Ishikawa (cell line): ENCODE results near the gene TAF6L.

Experiments
- CEBPB ChIP-seq: IDR thresholded peaks from 2 replicates; pipeline ENCODE4 v1.6.1; 2012
- CREB1 ChIP-seq: IDR thresholded peaks from 2 replicates; pipeline ENCODE4 v1.6.1; 2012; ENCODE audit warnings: low read depth
- EGR1 ChIP-seq: IDR thresholded peaks from 2 replicates; pipeline ENCODE4 v1.6.1; 2012
- EP300 ChIP-seq: IDR thresholded peaks from 2 replicates; pipeline ENCODE4 v1.6.1; 2012; ENCODE audit warnings: borderline replicate concordance
- FOXM1 ChIP-seq: IDR thresholded peaks from 2 replicates; pipeline ENCODE4 v1.6.1; 2012; ENCODE audit warnings: low read depth, borderline replicate concordance
- NFIC ChIP-seq: IDR thresholded peaks from 2 replicates; pipeline ENCODE4 v1.6.1; 2012
- RAD21 ChIP-seq: IDR thresholded peaks from 2 replicates; pipeline ENCODE4 v1.6.1; 2012; ENCODE audit warnings: low read depth
- REST ChIP-seq: IDR thresholded peaks from 2 replicates; pipeline ENCODE4 v1.6.1; 2012; ENCODE audit warnings: low read depth, mild to moderate bottlenecking
- TAF1 ChIP-seq: IDR thresholded peaks from 2 replicates; pipeline ENCODE4 v1.6.1; 2012; ENCODE audit warnings: low read depth, mild to moderate bottlenecking
- TCF12 ChIP-seq: IDR thresholded peaks from 2 replicates; pipeline ENCODE4 v1.6.1; 2012; ENCODE audit warnings: low read depth
- TEAD4 ChIP-seq: IDR thresholded peaks from 2 replicates; pipeline ENCODE4 v1.6.1; 2012
- USF1 ChIP-seq: IDR thresholded peaks from 2 replicates; pipeline ENCODE4 v1.6.1; 2012
- YY1 ChIP-seq: IDR thresholded peaks from 2 replicates; pipeline ENCODE4 v1.6.1; 2012; ENCODE audit warnings: low read depth
- ZBTB7A ChIP-seq: IDR thresholded peaks from 2 replicates; pipeline ENCODE4 v1.6.1; 2012; ENCODE audit warnings: low read depth
- TF ChIP-seq, protein P1 (sequence below): IDR thresholded peaks from 2 replicates; pipeline ENCODE4 v1.6.1; 2012

Gene TAF6L

DNA sequence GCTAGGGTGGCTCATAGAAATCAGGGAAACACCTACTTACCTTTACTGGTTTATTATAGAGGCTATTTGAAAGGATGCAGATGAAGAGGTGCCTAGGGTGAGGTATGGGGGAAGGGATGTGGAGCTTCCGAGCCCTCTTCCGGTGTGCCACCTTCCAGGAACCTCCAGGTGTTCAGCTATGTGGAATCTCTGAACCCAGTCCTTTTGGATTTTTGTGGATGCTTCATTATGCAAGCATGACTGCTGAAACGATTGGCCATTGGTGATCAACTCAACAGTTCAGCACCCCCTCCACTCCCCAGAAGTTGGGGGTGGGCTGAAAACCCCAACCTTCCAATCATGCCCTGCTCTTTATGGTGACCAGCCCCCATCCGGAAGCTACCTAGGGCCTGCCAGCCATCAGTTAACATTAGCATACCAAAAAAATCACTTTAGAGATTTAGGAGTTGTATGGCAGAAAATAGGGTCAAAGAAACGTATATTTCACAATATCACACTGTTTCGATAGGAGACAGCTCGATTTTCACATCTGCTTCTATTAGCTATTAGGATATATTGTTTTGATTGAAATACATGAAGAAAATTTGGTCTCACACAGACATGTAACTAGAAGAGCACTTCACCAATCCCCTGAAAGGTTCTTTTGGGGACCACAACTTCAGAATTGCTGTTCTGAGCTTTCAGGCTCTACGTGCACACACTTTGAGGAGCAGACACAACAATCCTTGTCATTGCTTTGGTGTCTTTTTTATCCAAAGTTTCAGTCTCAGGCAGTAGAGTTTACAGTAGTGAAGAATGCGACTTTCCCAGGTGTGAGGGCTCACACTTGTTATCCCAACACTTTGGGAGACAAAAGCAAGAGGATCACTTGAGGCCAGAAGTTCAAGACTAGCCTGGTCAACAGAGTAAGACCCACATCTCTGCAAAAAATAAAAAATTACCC, 13.1 kb upstream of the TAF6L start:
- TF ChIP-seq EGR1 (no peak), ZBTB7A (no peak), USF1 (no peak), EP300 (no peak), TEAD4 (no peak)
- TF ChIP-seq, protein P1, sequence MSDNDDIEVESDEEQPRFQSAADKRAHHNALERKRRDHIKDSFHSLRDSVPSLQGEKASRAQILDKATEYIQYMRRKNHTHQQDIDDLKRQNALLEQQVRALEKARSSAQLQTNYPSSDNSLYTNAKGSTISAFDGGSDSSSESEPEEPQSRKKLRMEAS, result no peak

- TF ChIP-seq NFIC, result 0 out of 2 replicates have a peak, but pooled peaks have one; percentile 12
- no peak for TF ChIP-seq TAF1
- no peak for TF ChIP-seq USF1
Measured at GRCh38 chr11:62770778-62771143, 435 bp upstream of the TAF6L start.

- no peak for TF ChIP-seq EP300
- TF ChIP-seq TEAD4, result no peak
- no peak for TF ChIP-seq NFIC
- no peak for TF ChIP-seq CREB1
- no peak for TF ChIP-seq USF1
- no peak for TF ChIP-seq REST
- TF ChIP-seq, protein P1, result no peak
- no peak for TF ChIP-seq FOXM1
- no peak for TF ChIP-seq RAD21
- TF ChIP-seq TCF12, result no peak
- no peak for TF ChIP-seq YY1
- TF ChIP-seq CEBPB, result no peak
- TF ChIP-seq TAF1, result no peak
Measured at GRCh38 chr11:62774407-62774806, 3.2 kb downstream of the TAF6L start.

DNA sequence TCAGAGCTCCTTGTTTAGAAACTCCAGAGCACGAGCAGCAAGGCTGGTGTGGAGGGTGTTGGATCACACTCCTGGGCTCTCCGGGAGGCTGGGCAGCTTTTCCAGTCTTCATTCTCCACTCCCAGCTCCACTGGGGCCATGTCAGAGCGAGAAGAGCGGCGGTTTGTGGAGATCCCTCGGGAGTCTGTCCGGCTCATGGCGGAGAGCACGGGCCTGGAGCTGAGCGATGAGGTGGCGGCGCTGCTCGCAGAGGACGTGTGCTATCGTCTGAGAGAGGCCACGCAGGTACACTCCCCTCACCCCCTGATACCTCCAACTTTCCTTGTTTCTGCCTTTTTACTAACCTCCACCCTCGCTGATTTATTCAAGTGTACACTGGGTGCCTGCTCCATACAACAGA, 4.5 kb downstream of the TAF6L start:
- TF ChIP-seq ZBTB7A (no peak), CREB1 (no peak), YY1 (no peak), RAD21 (no peak), NFIC (no peak), EP300 (no peak), CEBPB (no peak), EGR1 (no peak), TCF12 (no peak)

GRCh38 chr11:62777389-62777788, 6.2 kb downstream of the TAF6L start:
- TF ChIP-seq EP300 (no peak), TCF12 (no peak), ZBTB7A (no peak), TEAD4 (no peak), REST (no peak), CREB1 (no peak)
- TF ChIP-seq, protein P1, result no peak

GRCh38 chr11:62778441-62778840, 7.2 kb downstream of the TAF6L start:
- no peak for TF ChIP-seq RAD21
- TF ChIP-seq FOXM1, result no peak
- TF ChIP-seq, protein P1, result no peak
- TF ChIP-seq REST, result no peak
- TF ChIP-seq NFIC, result no peak
- TF ChIP-seq CEBPB, result no peak
- TF ChIP-seq ZBTB7A, result no peak
- no peak for TF ChIP-seq EP300
- TF ChIP-seq TCF12, result no peak
- no peak for TF ChIP-seq USF1
- TF ChIP-seq EGR1, result no peak
- TF ChIP-seq TAF1, result no peak
- no peak for TF ChIP-seq YY1
